HG03064 (cell line): Measurements from ENCODE around the gene RNF222.

Experiments
- ATAC-seq: cut with Tn5 transposase; IDR thresholded peaks from one replicate; pipeline ENCODE4 v1.9.1; 2021; ENCODE audit warnings: low read depth; ENCODE audit not compliant: unreplicated experiment

Gene RNF222

GRCh38 chr17:8397636-8398035, at the start of gene RNF222:
TSS of gene RNF222 (minus strand) at chr17:8397827. CDS start at chr17:8393461, 4,366 bp downstream.
- no peak for ATAC-seq

GRCh38 chr17:8445536-8445935, 47.9 kb upstream of the RNF222 start:
- no peak for ATAC-seq

GRCh38 chr17:8444494-8444893, 46.9 kb upstream of the RNF222 start:
- no peak for ATAC-seq

- no peak for ATAC-seq
These were observed 46.1 kb upstream of the RNF222 start for GRCh38 chr17:8443756-8444155.

GRCh38 chr17:8442310-8442709, 44.7 kb upstream of the RNF222 start:
- ATAC-seq = no peak

GRCh38 chr17:8441690-8442089, 44.1 kb upstream of the RNF222 start:
- no peak for ATAC-seq

- no peak for ATAC-seq
These were observed 42.1 kb upstream of the RNF222 start for GRCh38 chr17:8439681-8440080.

GRCh38 chr17:8438441-8438840, 40.8 kb upstream of the RNF222 start:
- ATAC-seq = no peak

- ATAC-seq = no peak
These were observed 39.2 kb upstream of the RNF222 start for GRCh38 chr17:8436844-8437171.

GRCh38 chr17:8436169-8436843, 38.7 kb upstream of the RNF222 start:
- peak; percentile 43 for ATAC-seq

- peak; percentile 95 for ATAC-seq
These were observed 37.9 kb upstream of the RNF222 start, which contains the start of gene NDEL1 for GRCh38 chr17:8435245-8436168. TSS of gene NDEL1 (plus strand) at chr17:8435884. CDS start at chr17:8444272, 8,388 bp downstream.

- no peak for ATAC-seq
These were observed 33.3 kb upstream of the RNF222 start for GRCh38 chr17:8430966-8431365.

GRCh38 chr17:8426802-8427201, 29.2 kb upstream of the RNF222 start:
- ATAC-seq = no peak

- ATAC-seq = no peak
These were observed 28.6 kb upstream of the RNF222 start for GRCh38 chr17:8426094-8426720.

- ATAC-seq = no peak
These were observed 23.9 kb upstream of the RNF222 start for GRCh38 chr17:8421571-8421970.

GRCh38 chr17:8420041-8420934, 22.7 kb upstream of the RNF222 start:
- no peak for ATAC-seq

GRCh38 chr17:8419305-8419704, 21.7 kb upstream of the RNF222 start:
- no peak for ATAC-seq

GRCh38 chr17:8418471-8418870, 20.8 kb upstream of the RNF222 start:
- no peak for ATAC-seq

- ATAC-seq = no peak
These were observed 20.2 kb upstream of the RNF222 start for GRCh38 chr17:8417806-8418205.

- ATAC-seq = no peak
These were observed 16.3 kb upstream of the RNF222 start for GRCh38 chr17:8413938-8414337.
